GM12878 (cell line): ENCODE measurements around the gene SFXN5. TPM values are rescaled to one million over a fixed set of nuclear protein-coding genes. Genes with fewer than 3 reads are reported as not detected.

Experiments
- GATAD2B ChIP-seq: fragments of 450-650 bp; conservative IDR thresholded peaks from 2 replicates; pipeline ENCODE4 v1.6.1; 2017; ENCODE audit warnings: low read depth, mild to moderate bottlenecking, moderate library complexity
- MXI1 ChIP-seq: fragments of 150-350 bp; IDR thresholded peaks from 2 replicates; pipeline ENCODE4 v1.6.1; 2011; ENCODE audit warnings: low read depth, mild to moderate bottlenecking, inconsistent platforms, low read length, improper control_type of control experiment
- MYC ChIP-seq: IDR thresholded peaks from 2 replicates; pipeline ENCODE4 v1.6.1; 2011; ENCODE audit warnings: mild to moderate bottlenecking, low read length, moderate library complexity, inconsistent platforms; ENCODE audit not compliant: insufficient read depth, insufficient replicate concordance, insufficient read length, severe bottlenecking
- NFYA ChIP-seq: IDR thresholded peaks from 2 replicates; pipeline ENCODE4 v1.6.1; 2011; ENCODE audit warnings: low read depth, mild to moderate bottlenecking, low read length, improper control_type of control experiment, borderline replicate concordance
- NR2C1 ChIP-seq: fragments of 450-650 bp; IDR thresholded peaks from 2 replicates; pipeline ENCODE4 v1.6.1; 2017; ENCODE audit warnings: antibody characterized with exemption, mild to moderate bottlenecking, moderate library complexity
- POLR2A ChIP-seq: IDR thresholded peaks from 2 replicates; pipeline ENCODE4 v1.6.1; 2011; ENCODE audit warnings: low read depth, mild to moderate bottlenecking, low read length
- POLR2AphosphoS5 ChIP-seq: IDR thresholded peaks from 2 replicates; pipeline ENCODE4 v1.6.1; 2011; ENCODE audit warnings: mild to moderate bottlenecking, low read length, inconsistent platforms
- RB1 ChIP-seq: fragments of 450-650 bp; formaldehyde crosslinking; IDR thresholded peaks from 2 replicates; pipeline ENCODE4 v1.6.1; 2017; ENCODE audit warnings: mild to moderate bottlenecking, borderline replicate concordance
- SREBF1 ChIP-seq: IDR thresholded peaks from 2 replicates; pipeline ENCODE4 v1.6.1; 2012; ENCODE audit warnings: mild to moderate bottlenecking, low read length
- SREBF2 ChIP-seq: IDR thresholded peaks from 2 replicates; pipeline ENCODE4 v1.6.1; 2012; ENCODE audit warnings: mild to moderate bottlenecking, low read length
- WRNIP1 ChIP-seq: IDR thresholded peaks from 2 replicates; pipeline ENCODE4 v1.6.1; 2011; ENCODE audit warnings: low read depth, low read length, improper control_type of control experiment, borderline replicate concordance
- ZNF217 ChIP-seq: fragments of 450-650 bp; IDR thresholded peaks from 2 replicates; pipeline ENCODE4 v1.6.1; 2017; ENCODE audit warnings: antibody characterized with exemption, mild to moderate bottlenecking
- ZNF24 ChIP-seq: fragments of 450-650 bp; IDR thresholded peaks from 2 replicates; pipeline ENCODE4 v1.6.1; 2017; ENCODE audit warnings: antibody characterized with exemption, mild to moderate bottlenecking
- polyA plus RNA-seq, 11 experiments: library from polyadenylated mRNA; depleted of rRNA in 4 of 11; unstranded in 6 of 11; stranded (reverse) in 5 of 11; fragments of >200 nt; fragmentation: Nextera tagmentation in 4 of 11; fragmentation: Illumina TruSeq in 1 of 11; extraction: Ambion mirVana in 4 of 11; extraction: Trizol in 1 of 11; gene quantifications; 1 replicate in 1 of 11; 2 replicates in 10 of 11; pipeline versions ENCODE4 v1.2.1 to v1.2.3, GENCODE V29; 2011 to 2016; ENCODE audit warnings: inconsistent platforms in 2 of 11, missing spikeins in 2 of 11, low read depth in 1 of 11
- total RNA-seq, 4 experiments: library from RNA; depleted of rRNA in 3 of 4; stranded (reverse); fragments of >200 nt in 3 of 4; fragmentation: Illumina TruSeq in 1 of 4; extraction: Trizol in 1 of 4; gene quantifications; 2 replicates each; pipeline versions ENCODE4 v1.2.1 to v1.2.3, GENCODE V29; 2013 to 2021
- TF ChIP-seq, protein P1 (sequence below): fragments of 450-650 bp; formaldehyde crosslinking; IDR thresholded peaks from 2 replicates; pipeline ENCODE4 v1.5.0; 2022; ENCODE audit warnings: mild to moderate bottlenecking, missing genetic modification characterization
- TF ChIP-seq, protein P2 (sequence below): IDR thresholded peaks from 2 replicates; pipeline ENCODE4 v1.6.1; 2011; ENCODE audit warnings: borderline replicate concordance, low read depth, mild to moderate bottlenecking, moderate library complexity, low read length; ENCODE audit not compliant: insufficient read depth, poor library complexity, severe bottlenecking
- TF ChIP-seq, protein P3 (sequence below): IDR thresholded peaks from 2 replicates; pipeline ENCODE4 v1.6.1; 2012; ENCODE audit warnings: improper control_type of control experiment, low read depth, low read length; ENCODE audit not compliant: insufficient replicate concordance

The SFXN5 gene
- total and polyA plus RNA-seq, 10 of the 15 experiments (the other 5 are each of a cell fraction or from before 2014, with no cell fraction given): 3.3 to 15.9 (median 11.2) TPM

DNA sequence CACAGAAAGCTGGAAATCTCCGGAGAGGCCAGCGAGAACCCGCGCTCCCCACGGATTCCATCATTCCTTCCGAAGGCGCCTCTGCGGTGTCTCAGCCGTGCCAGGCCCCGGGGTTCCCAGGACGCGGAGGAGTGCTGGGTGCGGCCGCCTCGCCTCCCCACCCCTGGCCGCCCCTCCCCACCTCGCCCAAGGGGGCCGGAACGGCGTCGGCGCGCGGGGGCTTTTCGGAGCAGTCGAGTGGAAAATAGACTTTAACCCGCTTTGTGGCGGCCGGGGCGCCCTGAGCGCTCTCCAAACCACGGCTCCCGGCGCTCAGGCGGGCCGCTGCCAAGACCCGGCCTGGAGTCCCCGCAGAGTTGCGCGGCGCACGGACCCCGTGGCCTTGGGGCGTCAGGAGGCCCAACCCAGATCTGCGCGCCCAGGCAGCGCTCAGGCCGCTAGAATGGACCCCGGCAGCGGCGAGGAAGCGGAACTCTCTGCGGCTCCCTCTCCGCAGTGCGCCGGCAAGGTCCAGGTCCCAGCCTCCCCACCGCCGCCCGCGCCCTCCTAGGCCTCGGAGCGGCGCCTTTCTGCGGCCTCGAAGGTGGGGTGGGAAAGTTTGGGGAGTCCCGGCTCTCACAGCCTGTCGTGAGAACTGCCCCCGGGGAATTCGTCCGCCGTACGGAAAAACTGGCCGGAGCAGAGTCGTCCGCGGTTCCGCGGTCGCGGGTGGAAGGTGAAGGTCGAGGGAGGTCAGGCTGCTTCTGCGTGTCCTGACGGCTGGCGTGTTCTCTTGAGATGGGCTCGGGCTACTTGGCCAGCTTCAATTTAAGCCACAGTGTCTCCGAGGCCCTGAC is 155.4 kb downstream of the SFXN5 start (continued):
- TF ChIP-seq, protein P1, sequence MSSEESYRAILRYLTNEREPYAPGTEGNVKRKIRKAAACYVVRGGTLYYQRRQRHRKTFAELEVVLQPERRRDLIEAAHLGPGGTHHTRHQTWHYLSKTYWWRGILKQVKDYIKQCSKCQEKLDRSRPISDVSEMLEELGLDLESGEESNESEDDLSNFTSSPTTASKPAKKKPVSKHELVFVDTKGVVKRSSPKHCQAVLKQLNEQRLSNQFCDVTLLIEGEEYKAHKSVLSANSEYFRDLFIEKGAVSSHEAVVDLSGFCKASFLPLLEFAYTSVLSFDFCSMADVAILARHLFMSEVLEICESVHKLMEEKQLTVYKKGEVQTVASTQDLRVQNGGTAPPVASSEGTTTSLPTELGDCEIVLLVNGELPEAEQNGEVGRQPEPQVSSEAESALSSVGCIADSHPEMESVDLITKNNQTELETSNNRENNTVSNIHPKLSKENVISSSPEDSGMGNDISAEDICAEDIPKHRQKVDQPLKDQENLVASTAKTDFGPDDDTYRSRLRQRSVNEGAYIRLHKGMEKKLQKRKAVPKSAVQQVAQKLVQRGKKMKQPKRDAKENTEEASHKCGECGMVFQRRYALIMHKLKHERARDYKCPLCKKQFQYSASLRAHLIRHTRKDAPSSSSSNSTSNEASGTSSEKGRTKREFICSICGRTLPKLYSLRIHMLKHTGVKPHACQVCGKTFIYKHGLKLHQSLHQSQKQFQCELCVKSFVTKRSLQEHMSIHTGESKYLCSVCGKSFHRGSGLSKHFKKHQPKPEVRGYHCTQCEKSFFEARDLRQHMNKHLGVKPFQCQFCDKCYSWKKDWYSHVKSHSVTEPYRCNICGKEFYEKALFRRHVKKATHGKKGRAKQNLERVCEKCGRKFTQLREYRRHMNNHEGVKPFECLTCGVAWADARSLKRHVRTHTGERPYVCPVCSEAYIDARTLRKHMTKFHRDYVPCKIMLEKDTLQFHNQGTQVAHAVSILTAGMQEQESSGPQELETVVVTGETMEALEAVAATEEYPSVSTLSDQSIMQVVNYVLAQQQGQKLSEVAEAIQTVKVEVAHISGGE: no peak
- TF ChIP-seq MXI1: no peak; the same call in 1 of the 2 replicates
- no peak for TF ChIP-seq SREBF2
- TF ChIP-seq, protein P2, sequence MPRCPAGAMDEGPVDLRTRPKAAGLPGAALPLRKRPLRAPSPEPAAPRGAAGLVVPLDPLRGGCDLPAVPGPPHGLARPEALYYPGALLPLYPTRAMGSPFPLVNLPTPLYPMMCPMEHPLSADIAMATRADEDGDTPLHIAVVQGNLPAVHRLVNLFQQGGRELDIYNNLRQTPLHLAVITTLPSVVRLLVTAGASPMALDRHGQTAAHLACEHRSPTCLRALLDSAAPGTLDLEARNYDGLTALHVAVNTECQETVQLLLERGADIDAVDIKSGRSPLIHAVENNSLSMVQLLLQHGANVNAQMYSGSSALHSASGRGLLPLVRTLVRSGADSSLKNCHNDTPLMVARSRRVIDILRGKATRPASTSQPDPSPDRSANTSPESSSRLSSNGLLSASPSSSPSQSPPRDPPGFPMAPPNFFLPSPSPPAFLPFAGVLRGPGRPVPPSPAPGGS: no peak
- TF ChIP-seq NFYA: no peak
- peak; percentile 94 for TF ChIP-seq GATAD2B
- no peak for TF ChIP-seq MYC
- TF ChIP-seq, protein P3, sequence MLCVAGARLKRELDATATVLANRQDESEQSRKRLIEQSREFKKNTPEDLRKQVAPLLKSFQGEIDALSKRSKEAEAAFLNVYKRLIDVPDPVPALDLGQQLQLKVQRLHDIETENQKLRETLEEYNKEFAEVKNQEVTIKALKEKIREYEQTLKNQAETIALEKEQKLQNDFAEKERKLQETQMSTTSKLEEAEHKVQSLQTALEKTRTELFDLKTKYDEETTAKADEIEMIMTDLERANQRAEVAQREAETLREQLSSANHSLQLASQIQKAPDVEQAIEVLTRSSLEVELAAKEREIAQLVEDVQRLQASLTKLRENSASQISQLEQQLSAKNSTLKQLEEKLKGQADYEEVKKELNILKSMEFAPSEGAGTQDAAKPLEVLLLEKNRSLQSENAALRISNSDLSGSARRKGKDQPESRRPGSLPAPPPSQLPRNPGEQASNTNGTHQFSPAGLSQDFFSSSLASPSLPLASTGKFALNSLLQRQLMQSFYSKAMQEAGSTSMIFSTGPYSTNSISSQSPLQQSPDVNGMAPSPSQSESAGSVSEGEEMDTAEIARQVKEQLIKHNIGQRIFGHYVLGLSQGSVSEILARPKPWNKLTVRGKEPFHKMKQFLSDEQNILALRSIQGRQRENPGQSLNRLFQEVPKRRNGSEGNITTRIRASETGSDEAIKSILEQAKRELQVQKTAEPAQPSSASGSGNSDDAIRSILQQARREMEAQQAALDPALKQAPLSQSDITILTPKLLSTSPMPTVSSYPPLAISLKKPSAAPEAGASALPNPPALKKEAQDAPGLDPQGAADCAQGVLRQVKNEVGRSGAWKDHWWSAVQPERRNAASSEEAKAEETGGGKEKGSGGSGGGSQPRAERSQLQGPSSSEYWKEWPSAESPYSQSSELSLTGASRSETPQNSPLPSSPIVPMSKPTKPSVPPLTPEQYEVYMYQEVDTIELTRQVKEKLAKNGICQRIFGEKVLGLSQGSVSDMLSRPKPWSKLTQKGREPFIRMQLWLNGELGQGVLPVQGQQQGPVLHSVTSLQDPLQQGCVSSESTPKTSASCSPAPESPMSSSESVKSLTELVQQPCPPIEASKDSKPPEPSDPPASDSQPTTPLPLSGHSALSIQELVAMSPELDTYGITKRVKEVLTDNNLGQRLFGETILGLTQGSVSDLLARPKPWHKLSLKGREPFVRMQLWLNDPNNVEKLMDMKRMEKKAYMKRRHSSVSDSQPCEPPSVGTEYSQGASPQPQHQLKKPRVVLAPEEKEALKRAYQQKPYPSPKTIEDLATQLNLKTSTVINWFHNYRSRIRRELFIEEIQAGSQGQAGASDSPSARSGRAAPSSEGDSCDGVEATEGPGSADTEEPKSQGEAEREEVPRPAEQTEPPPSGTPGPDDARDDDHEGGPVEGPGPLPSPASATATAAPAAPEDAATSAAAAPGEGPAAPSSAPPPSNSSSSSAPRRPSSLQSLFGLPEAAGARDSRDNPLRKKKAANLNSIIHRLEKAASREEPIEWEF: no peak
- peak; percentile 62; the same call in 1 of the 2 replicates for TF ChIP-seq RB1
- TF ChIP-seq SREBF1: 0 out of 2 replicates have a peak, but pooled peaks have one; percentile 25
- TF ChIP-seq ZNF217: no peak
- TF ChIP-seq NR2C1: peak; percentile 8; the same call in 1 of the 2 replicates
- 0 out of 2 replicates have a peak, but pooled peaks have one; percentile 35 for TF ChIP-seq POLR2A
- no peak for TF ChIP-seq WRNIP1
- TF ChIP-seq ZNF24: peak; percentile 57; the same call in 1 of the 2 replicates
- 0 out of 2 replicates have a peak, but pooled peaks have one; percentile 13 for TF ChIP-seq POLR2AphosphoS5
